CD14-positive monocyte (primary cell): ENCODE data around the gene WNT7A. TPM values are rescaled to one million over a fixed set of nuclear protein-coding genes. Genes with fewer than 3 reads are reported as not detected.

ENCODE experiments used
- DNase-seq, 3 donors: peaks; one replicate each; pipeline ENCODE4 v3.0.0-alpha.2; 2011 to 2022
- H2AFZ ChIP-seq: 2 replicates; pipeline ENCODE4 v1.6.0; 2012; ENCODE audit warnings: mild to moderate bottlenecking, low read depth, low read length, inconsistent platforms; ENCODE audit not compliant: insufficient read depth, poor library complexity, severe bottlenecking
- H3K27ac ChIP-seq, 2 donors: 1 replicate in 1 of 2; 2 replicates in 1 of 2; pipeline ENCODE4 v1.5.1; 2012 to 2013; ENCODE audit warnings: low read length in 2 of 2, control low read depth in 1 of 2, inconsistent platforms in 1 of 2, low read depth in 1 of 2, mild to moderate bottlenecking in 1 of 2
- H3K27me3 ChIP-seq, 2 donors: one replicate each; pipeline versions ENCODE4 v1.6.0 to v1.6.1; 2011 to 2013; ENCODE audit warnings: low read length in 2 of 2; ENCODE audit not compliant: control insufficient read depth in 2 of 2, insufficient read depth in 2 of 2
- H3K36me3 ChIP-seq, 2 donors: replicated peaks in 1 of 2; 1 replicate in 1 of 2; 2 replicates in 1 of 2; pipeline versions ENCODE4 v1.5.1 to v1.6.1; 2012 to 2013; ENCODE audit warnings: low read length in 2 of 2, control low read depth in 1 of 2, inconsistent platforms in 1 of 2, mild to moderate bottlenecking in 1 of 2; ENCODE audit not compliant: insufficient read depth in 2 of 2, control insufficient read depth in 1 of 2
- H3K4me1 ChIP-seq, 2 donors: 1 replicate in 1 of 2; 2 replicates in 1 of 2; pipeline versions ENCODE4 v1.5.1 to v1.6.1; 2012 to 2013; ENCODE audit warnings: low read length in 2 of 2, control low read depth in 1 of 2, inconsistent platforms in 1 of 2, mild to moderate bottlenecking in 1 of 2, moderate library complexity in 1 of 2; ENCODE audit not compliant: insufficient read depth in 2 of 2, control insufficient read depth in 1 of 2
- H3K4me2 ChIP-seq: replicated peaks from 2 replicates; pipeline ENCODE3; 2012; ENCODE audit warnings: low read length, moderate library complexity, mild to moderate bottlenecking; ENCODE audit not compliant: poor library complexity, severe bottlenecking; ENCODE audit errors: extremely low read depth
- H3K4me3 ChIP-seq, 3 experiments: fragments of 200-600 bp in 1 of 3; sonication (generic) in 1 of 3; replicated peaks in 1 of 3; 1 replicate in 2 of 3; 2 replicates in 1 of 3; pipeline ENCODE4 v1.5.1; 2011 to 2013; ENCODE audit warnings: low read length in 3 of 3, mild to moderate bottlenecking in 3 of 3, control low read depth in 2 of 3, low read depth in 2 of 3, inconsistent platforms in 1 of 3, moderate library complexity in 1 of 3
- H3K79me2 ChIP-seq: 2 replicates; pipeline ENCODE4 v1.6.0; 2012; ENCODE audit warnings: mild to moderate bottlenecking, control low read depth, inconsistent platforms, low read length, moderate library complexity; ENCODE audit not compliant: insufficient read depth
- H3K9ac ChIP-seq: 2 replicates; pipeline ENCODE4 v1.6.0; 2017; ENCODE audit warnings: low read length, mild to moderate bottlenecking; ENCODE audit not compliant: insufficient read depth, poor library complexity, severe bottlenecking
- H3K9me3 ChIP-seq, 2 donors: replicated peaks in 1 of 2; 1 replicate in 1 of 2; 2 replicates in 1 of 2; pipeline versions ENCODE4 v1.5.1 to v1.6.1; 2012 to 2013; ENCODE audit warnings: low read length in 2 of 2, control low read depth in 1 of 2; ENCODE audit not compliant: control insufficient read depth in 1 of 2, insufficient read depth in 1 of 2
- H4K20me1 ChIP-seq: 2 replicates; pipeline ENCODE4 v1.6.0; 2012; ENCODE audit warnings: mild to moderate bottlenecking, low read length, control low read depth, moderate library complexity; ENCODE audit not compliant: insufficient read depth
- H3K27ac Mint-ChIP-seq, 7 donors: one replicate each; pipeline ENCODE4 v1.8.0; 2020; ENCODE audit warnings: mild to moderate bottlenecking in 7 of 7, mixed read lengths in 7 of 7, moderate library complexity in 6 of 7, inconsistent platforms in 2 of 7
- H3K27me3 Mint-ChIP-seq, 3 donors: one replicate each; pipeline ENCODE4 v1.8.0; 2021 to 2022; ENCODE audit warnings: low read depth in 3 of 3, mild to moderate bottlenecking in 3 of 3, mixed read lengths in 3 of 3, moderate library complexity in 3 of 3, inconsistent platforms in 1 of 3
- H3K36me3 Mint-ChIP-seq, 2 donors: one replicate each; pipeline ENCODE4 v1.8.0; 2020; ENCODE audit warnings: mixed read lengths in 2 of 2, inconsistent platforms in 1 of 2, mild to moderate bottlenecking in 1 of 2
- H3K4me1 Mint-ChIP-seq: one replicate; pipeline ENCODE4 v1.8.0; 2020; ENCODE audit warnings: mild to moderate bottlenecking, mixed read lengths
- H3K4me3 Mint-ChIP-seq, 2 donors: one replicate each; pipeline ENCODE4 v1.8.0; 2020; ENCODE audit warnings: mild to moderate bottlenecking in 2 of 2, mixed read lengths in 2 of 2, moderate library complexity in 1 of 2
- H3K9me3 Mint-ChIP-seq, 7 donors: one replicate each; pipeline ENCODE4 v1.8.0; 2020 to 2022; ENCODE audit warnings: mixed read lengths in 7 of 7, mild to moderate bottlenecking in 6 of 7, moderate library complexity in 6 of 7, inconsistent platforms in 2 of 7
- CTCF ChIP-seq: fragments of 200-600 bp; IDR thresholded peaks from one replicate; pipeline ENCODE4 v1.8.0; 2022; ENCODE audit warnings: antibody characterized with exemption, mild to moderate bottlenecking
- WGBS: methylation state at CpG from one replicate; pipeline ENCODE4 v1.1.5; 2013; ENCODE audit warnings: missing lambda C conversion rate; ENCODE audit not compliant: insufficient coverage; 5-methylcytosine and 5-hydroxymethylcytosine counted together
- intact Hi-C, 2 donors: fragments of 100-400 bp; cut with micrococcal nuclease; formaldehyde crosslinking; loops; one replicate each; pipeline versions ENCODE4 v1.15.0 to v1.15.1; 2023
- polyA plus RNA-seq, 3 donors: library from polyadenylated mRNA; depleted of rRNA in 1 of 3; unstranded in 2 of 3; stranded (reverse) in 1 of 3; fragments of 300-500 nt in 2 of 3; fragments of >200 nt in 1 of 3; fragmentation: Illumina TruSeq in 2 of 3; gene quantifications; 1 replicate in 2 of 3; 2 replicates in 1 of 3; pipeline ENCODE4 v1.2.3, GENCODE V29; 2012 to 2021

The WNT7A gene
- polyA plus RNA-seq, 3 donors: not detected

- no peaks in the 10 kb centered on the region for H3K27me3 ChIP-seq
- H3K4me3 Mint-ChIP-seq: no peak overlapping the region
- no peaks in the 10 kb centered on the region for H3K4me1 Mint-ChIP-seq
- no peaks in the 10 kb centered on the region for H3K79me2 ChIP-seq
- no peaks in the 10 kb centered on the region for H4K20me1 ChIP-seq
- H3K9me3 ChIP-seq: no peaks in the 10 kb centered on the region
- no peak overlapping the region for H3K4me3 ChIP-seq
- H3K36me3 Mint-ChIP-seq: no peaks in the 10 kb centered on the region
- no peak overlapping the region for H3K27ac Mint-ChIP-seq
- H3K36me3 ChIP-seq: no peaks in the 10 kb centered on the region
- H3K27me3 Mint-ChIP-seq: peaks cover 0 to 12% (median 8%) of the 10 kb centered on the region in 3 donors
- no peak overlapping the region for H2AFZ ChIP-seq
- no peak overlapping the region for H3K9ac ChIP-seq
- TF ChIP-seq CTCF: no peak
- no peak overlapping the region for H3K27ac ChIP-seq
- no peaks in the 10 kb centered on the region for H3K4me1 ChIP-seq
- intact Hi-C loops: no loop called here
- peaks cover 0 to 4% (median 2%) of the 10 kb centered on the region in 7 donors for H3K9me3 Mint-ChIP-seq
- no peak overlapping the region for H3K4me2 ChIP-seq
- WGBS: 75% methylated on average over 4 of the region's 15 CpGs
- DNase-seq: no peak
Observed at GRCh38 chr3:13801361-13802204, 78.3 kb downstream of the WNT7A start.

DNA sequence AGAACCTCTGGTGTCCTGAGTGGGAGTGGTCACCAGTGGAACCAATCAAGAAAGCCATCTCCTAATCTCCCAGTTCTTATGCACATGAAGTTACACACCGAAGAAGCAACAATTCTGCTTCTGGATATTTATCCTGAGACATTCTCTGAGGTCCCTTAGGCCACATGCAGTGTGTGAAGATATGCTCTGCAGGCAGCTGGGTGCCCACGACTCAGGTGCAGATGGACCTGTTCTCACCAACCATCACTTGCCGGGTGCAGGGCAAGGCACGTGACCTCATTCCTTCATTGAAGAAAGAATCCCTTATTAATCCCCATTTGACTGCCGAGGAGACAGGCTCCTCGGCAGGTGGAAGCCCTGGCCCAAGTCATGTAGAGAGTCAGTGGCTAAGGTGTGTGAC lies 79.8 kb downstream of the WNT7A start:
- Histone ChIP-seq H2AFZ (no peak overlapping the region), H3K27me3 (peaks cover 0 to 4% of the 10 kb centered on the region in 2 donors), H3K4me1 (no peaks in the 10 kb centered on the region), H3K9me3 (no peaks in the 10 kb centered on the region), H3K4me2 (no peak overlapping the region), H3K36me3 (no peaks in the 10 kb centered on the region), H3K27ac (no peak overlapping the region), H3K4me3 (no peak overlapping the region), H4K20me1 (no peaks in the 10 kb centered on the region), H3K9ac (no peak overlapping the region), H3K79me2 (no peaks in the 10 kb centered on the region)
- intact Hi-C loops: no loop called here
- H3K27ac Mint-ChIP-seq: no peak overlapping the region
- H3K36me3 Mint-ChIP-seq: no peaks in the 10 kb centered on the region
- no CpG with 5 or more reads among the region's 6 CpGs for WGBS
- no peak for DNase-seq
- peaks cover 0 to 14% (median 10%) of the 10 kb centered on the region in 3 donors for H3K27me3 Mint-ChIP-seq
- peaks cover 0 to 2% (median 0%) of the 10 kb centered on the region in 7 donors for H3K9me3 Mint-ChIP-seq
- H3K4me1 Mint-ChIP-seq: no peaks in the 10 kb centered on the region
- no peak overlapping the region for H3K4me3 Mint-ChIP-seq
- TF ChIP-seq CTCF: no peak
